ENCODE results near the gene TTLL11.

The TTLL11 gene

DNA sequence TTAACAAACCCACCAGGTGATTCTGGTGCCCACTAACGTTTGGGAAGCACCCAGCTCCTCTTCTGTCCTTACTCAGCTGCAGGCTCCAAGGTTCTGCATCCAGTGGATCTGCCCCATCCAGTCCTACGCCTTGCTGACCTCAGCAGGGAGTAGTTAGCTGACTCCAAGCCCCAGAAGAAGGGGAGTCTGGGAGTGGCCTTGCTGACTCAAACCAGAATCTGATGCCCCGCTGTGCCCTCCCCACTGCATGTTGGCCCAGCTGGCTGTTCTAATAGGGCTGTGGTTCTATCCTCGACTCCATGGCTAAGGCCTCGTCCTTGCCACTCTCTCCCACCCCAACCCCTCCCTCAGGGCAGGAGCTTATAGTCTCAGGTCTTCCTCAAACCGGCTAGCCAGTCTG lies 136.3 kb downstream of the TTLL11 start:
- TF ChIP-seq POLR2A (IDR thresholded peaks at IDR 0.05; ENCODE audit: extremely low read depth, insufficient read length) (no peak), MYC (IDR thresholded peaks at IDR 0.05; ENCODE audit: low read depth, low read length) (no peak)
- TF ChIP-seq, protein P1, sequence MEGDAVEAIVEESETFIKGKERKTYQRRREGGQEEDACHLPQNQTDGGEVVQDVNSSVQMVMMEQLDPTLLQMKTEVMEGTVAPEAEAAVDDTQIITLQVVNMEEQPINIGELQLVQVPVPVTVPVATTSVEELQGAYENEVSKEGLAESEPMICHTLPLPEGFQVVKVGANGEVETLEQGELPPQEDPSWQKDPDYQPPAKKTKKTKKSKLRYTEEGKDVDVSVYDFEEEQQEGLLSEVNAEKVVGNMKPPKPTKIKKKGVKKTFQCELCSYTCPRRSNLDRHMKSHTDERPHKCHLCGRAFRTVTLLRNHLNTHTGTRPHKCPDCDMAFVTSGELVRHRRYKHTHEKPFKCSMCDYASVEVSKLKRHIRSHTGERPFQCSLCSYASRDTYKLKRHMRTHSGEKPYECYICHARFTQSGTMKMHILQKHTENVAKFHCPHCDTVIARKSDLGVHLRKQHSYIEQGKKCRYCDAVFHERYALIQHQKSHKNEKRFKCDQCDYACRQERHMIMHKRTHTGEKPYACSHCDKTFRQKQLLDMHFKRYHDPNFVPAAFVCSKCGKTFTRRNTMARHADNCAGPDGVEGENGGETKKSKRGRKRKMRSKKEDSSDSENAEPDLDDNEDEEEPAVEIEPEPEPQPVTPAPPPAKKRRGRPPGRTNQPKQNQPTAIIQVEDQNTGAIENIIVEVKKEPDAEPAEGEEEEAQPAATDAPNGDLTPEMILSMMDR (IDR thresholded peaks at IDR 0.05; ENCODE audit: low read depth, low read length), result no peak
- TF ChIP-seq, protein P2, sequence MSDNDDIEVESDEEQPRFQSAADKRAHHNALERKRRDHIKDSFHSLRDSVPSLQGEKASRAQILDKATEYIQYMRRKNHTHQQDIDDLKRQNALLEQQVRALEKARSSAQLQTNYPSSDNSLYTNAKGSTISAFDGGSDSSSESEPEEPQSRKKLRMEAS (IDR thresholded peaks at IDR 0.05; ENCODE audit: low read depth, low read length), result no peak
- DNase-seq (ENCODE audit: low read depth), result no peak
- no peak overlapping the region for H3K4me3 ChIP-seq (ENCODE audit: low read depth, low read length)

DNA sequence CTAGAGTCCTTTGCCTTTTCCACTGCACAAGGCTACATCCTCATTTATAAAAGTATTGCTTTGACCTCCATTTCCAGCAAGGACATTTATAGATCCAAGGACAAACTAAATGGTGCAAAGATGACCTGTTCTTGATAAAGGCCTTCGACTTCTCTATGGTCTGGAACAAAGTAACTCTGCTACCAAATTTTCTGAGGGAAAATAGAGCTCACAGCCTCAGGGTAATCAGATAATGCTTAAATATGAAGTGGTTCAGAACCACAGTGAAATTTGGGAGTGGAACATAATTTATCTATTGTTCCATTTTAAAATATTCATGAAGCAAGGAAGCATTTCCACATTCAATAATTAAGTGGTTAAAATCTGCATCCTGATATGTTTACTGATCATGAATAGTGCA lies 137.5 kb downstream of the TTLL11 start:
- DNase-seq (ENCODE audit: low read depth), result no peak
- TF ChIP-seq, protein P2 (IDR thresholded peaks at IDR 0.05; ENCODE audit: low read depth, low read length), result no peak
- TF ChIP-seq, protein P1 (IDR thresholded peaks at IDR 0.05; ENCODE audit: low read depth, low read length), result no peak
- TF ChIP-seq MYC (IDR thresholded peaks at IDR 0.05; ENCODE audit: low read depth, low read length), result no peak
- TF ChIP-seq POLR2A (IDR thresholded peaks at IDR 0.05; ENCODE audit: extremely low read depth, insufficient read length), result no peak
- no peak overlapping the region for H3K4me3 ChIP-seq (ENCODE audit: low read depth, low read length)

DNA sequence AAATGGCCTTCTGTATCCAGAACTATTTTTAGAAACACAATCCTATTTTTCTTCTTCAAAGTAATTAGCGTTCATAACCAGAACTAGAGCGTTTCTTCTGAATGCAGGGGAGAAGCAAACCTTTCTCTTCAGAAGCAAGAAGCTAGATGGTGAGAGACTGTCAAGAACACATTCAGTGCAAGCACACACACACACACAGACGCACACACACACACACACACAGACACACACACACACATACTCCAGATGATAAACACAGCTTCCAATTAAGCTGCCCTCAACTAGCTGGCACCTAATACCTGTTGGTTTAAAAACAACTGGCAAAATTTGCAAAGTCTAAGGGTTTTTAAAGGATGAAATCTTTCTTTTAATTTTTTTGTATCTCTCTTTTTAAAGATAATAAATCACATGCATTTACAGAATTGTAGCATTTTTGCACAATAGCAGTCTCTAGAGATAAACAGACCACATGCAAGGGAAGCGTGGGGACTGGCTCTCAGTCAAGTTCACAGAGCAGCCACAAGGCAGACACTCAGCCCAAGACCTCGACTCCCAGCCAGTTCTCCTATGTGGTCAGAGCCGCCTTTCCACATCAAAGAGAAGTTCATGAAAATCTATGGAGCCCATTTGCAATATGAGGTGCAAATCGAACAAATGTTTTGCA lies 138.5 kb downstream of the TTLL11 start:
- no peak for TF ChIP-seq POLR2A (IDR thresholded peaks at IDR 0.05; ENCODE audit: extremely low read depth, insufficient read length)
- TF ChIP-seq, protein P1 (IDR thresholded peaks at IDR 0.05; ENCODE audit: low read depth, low read length), result no peak
- no peak for TF ChIP-seq MYC (IDR thresholded peaks at IDR 0.05; ENCODE audit: low read depth, low read length)
- TF ChIP-seq, protein P2 (IDR thresholded peaks at IDR 0.05; ENCODE audit: low read depth, low read length), result no peak
- H3K4me3 ChIP-seq (ENCODE audit: low read depth, low read length), result no peak overlapping the region
- no peak for DNase-seq (ENCODE audit: low read depth)

DNA sequence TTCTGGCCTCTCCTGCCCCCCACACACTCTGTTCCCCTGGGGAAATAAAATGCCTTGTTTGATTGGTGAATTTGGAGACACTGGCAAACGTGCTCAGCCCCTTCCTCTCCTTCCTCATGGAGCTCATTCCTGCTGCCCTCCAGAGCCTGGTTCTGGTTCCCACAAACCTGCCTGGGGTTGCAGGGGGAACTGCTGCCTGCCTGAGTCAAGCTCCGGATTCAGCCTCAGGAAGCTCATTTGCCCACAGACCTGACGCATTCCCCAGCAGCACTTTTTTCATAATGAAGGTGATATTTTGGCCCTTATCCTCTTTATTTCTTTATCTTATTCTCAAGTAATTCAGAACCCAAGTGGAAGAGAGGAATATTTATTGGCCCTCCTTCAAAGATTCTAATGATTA lies 140.5 kb downstream of the TTLL11 start:
- TF ChIP-seq, protein P2 (IDR thresholded peaks at IDR 0.05; ENCODE audit: low read depth, low read length), result no peak
- TF ChIP-seq, protein P1 (IDR thresholded peaks at IDR 0.05; ENCODE audit: low read depth, low read length), result no peak
- TF ChIP-seq POLR2A (IDR thresholded peaks at IDR 0.05; ENCODE audit: extremely low read depth, insufficient read length) (no peak), MYC (IDR thresholded peaks at IDR 0.05; ENCODE audit: low read depth, low read length) (no peak)
- H3K4me3 ChIP-seq (ENCODE audit: low read depth, low read length), result no peak overlapping the region
- DNase-seq (ENCODE audit: low read depth), result no peak

DNA sequence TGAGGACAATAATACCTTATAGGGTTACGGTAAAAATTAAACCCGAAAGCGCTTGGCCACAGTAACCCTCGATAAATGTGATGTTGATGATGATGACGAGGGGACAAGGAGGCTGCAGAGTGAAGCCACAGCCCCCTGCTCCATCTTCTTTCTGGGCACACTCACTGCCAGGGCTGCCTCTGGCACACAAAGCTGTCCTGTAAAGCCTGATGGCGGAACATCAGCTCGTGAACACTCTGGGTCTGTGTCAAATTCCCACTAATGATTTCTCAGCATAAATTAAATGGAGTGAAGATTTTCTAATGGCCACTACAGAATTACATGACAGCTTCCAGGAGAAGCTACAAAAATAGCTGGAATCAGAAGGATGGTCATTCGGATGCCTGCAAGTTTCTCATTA lies 142.2 kb downstream of the TTLL11 start:
- no peak for DNase-seq (ENCODE audit: low read depth)
- no peak overlapping the region for H3K4me3 ChIP-seq (ENCODE audit: low read depth, low read length)
- TF ChIP-seq, protein P2 (IDR thresholded peaks at IDR 0.05; ENCODE audit: low read depth, low read length), result no peak
- TF ChIP-seq POLR2A (IDR thresholded peaks at IDR 0.05; ENCODE audit: extremely low read depth, insufficient read length), result no peak
- TF ChIP-seq MYC (IDR thresholded peaks at IDR 0.05; ENCODE audit: low read depth, low read length), result no peak
- TF ChIP-seq, protein P1 (IDR thresholded peaks at IDR 0.05; ENCODE audit: low read depth, low read length), result no peak
